SK-N-SH (cell line): ENCODE measurements around the gene KRT81. TPM values are rescaled to one million over a fixed set of nuclear protein-coding genes. Genes with fewer than 3 reads are reported as not detected.
A peak's percentile ranks its signal among the peaks of the same experiment; 100 is the strongest.
"Not testable (repeated sequence)": the region's sequence is repeated elsewhere in the genome, so short reads cannot be mapped to it uniquely, and the experiment has no call there.

ENCODE experiments used
- CTCF ChIA-PET: fragments of 300-600, 350-600 bp; formaldehyde crosslinking; extraction: SDS; loops from one replicate; lab custom pipeline; 2021; lab: Yijun Ruan, JAX
- POLR2A ChIA-PET: fragments of 350-600 bp; sonication (Branson Sonifier 250); formaldehyde crosslinking; extraction: SDS; loops from one replicate; lab custom pipeline; 2020; ENCODE audit warnings: antibody characterized with exemption, inconsistent platforms; lab: Yijun Ruan, JAX
- DNase-seq: peaks from one replicate; pipeline ENCODE4 v3.0.0; 2012
- H2AFZ ChIP-seq: fragments of 200-600 bp; sonication (generic); 2 replicates; pipeline ENCODE4 v1.8.1; 2016; ENCODE audit warnings: antibody characterized with exemption, mild to moderate bottlenecking, low read depth
- H3F3A ChIP-seq: fragments of 200-600 bp; sonication (generic); replicated peaks from 2 replicates; pipeline ENCODE3; 2016; ENCODE audit warnings: antibody characterized with exemption, mild to moderate bottlenecking; ENCODE audit not compliant: insufficient read depth
- H3K27ac ChIP-seq, 2 experiments: fragments of 200-500 bp in 1 of 2; fragments of 200-600 bp in 1 of 2; sonication (Bioruptor generic) in 1 of 2; sonication (generic), shearing (Covaris generic) in 1 of 2; 2 replicates each; pipeline versions ENCODE4 v1.5.1 to v1.6.1; 2014 to 2016; ENCODE audit warnings: low read depth in 2 of 2, inconsistent platforms in 1 of 2, low read length in 1 of 2, mild to moderate bottlenecking in 1 of 2, mixed read lengths in 1 of 2
- H3K27me3 ChIP-seq: fragments of 200-600 bp; sonication (generic), shearing (Covaris generic); 2 replicates; pipeline ENCODE4 v1.6.1; 2016; ENCODE audit warnings: mixed run types; ENCODE audit not compliant: insufficient read depth
- H3K36me3 ChIP-seq, 2 experiments: fragments of 200-500 bp in 1 of 2; fragments of 200-600 bp in 1 of 2; sonication (Bioruptor generic) in 1 of 2; sonication (generic) in 1 of 2; replicated peaks in 1 of 2; 2 replicates each; pipeline versions ENCODE3 to v1.5.1; 2014 to 2016; ENCODE audit warnings: low read length in 1 of 2, mild to moderate bottlenecking in 1 of 2; ENCODE audit not compliant: insufficient read depth in 2 of 2, control insufficient read depth in 1 of 2
- H3K4me1 ChIP-seq, 2 experiments: fragments of 200-500 bp in 1 of 2; fragments of 200-600 bp in 1 of 2; sonication (Bioruptor generic) in 1 of 2; sonication (generic), shearing (Covaris generic) in 1 of 2; 2 replicates each; pipeline versions ENCODE4 v1.5.1 to v1.6.1; 2014 to 2016; ENCODE audit warnings: low read depth in 1 of 2, low read length in 1 of 2, mixed run types in 1 of 2; ENCODE audit not compliant: insufficient read depth in 2 of 2, control insufficient read depth in 1 of 2
- H3K4me2 ChIP-seq: fragments of 200-600 bp; sonication (generic), shearing (Covaris generic); 2 replicates; pipeline ENCODE4 v1.6.1; 2017; ENCODE audit warnings: mixed run types
- H3K4me3 ChIP-seq, 2 experiments: fragments of 200-500 bp in 1 of 2; fragments of 200-600 bp in 1 of 2; sonication (Bioruptor generic) in 1 of 2; sonication (generic), shearing (Covaris generic) in 1 of 2; 2 replicates each; pipeline versions ENCODE4 v1.5.1 to v1.8.1; 2014 to 2016; ENCODE audit warnings: low read depth in 2 of 2, inconsistent platforms in 1 of 2, low read length in 1 of 2, mild to moderate bottlenecking in 1 of 2, mixed read lengths in 1 of 2, moderate library complexity in 1 of 2
- H3K79me2 ChIP-seq: fragments of 200-600 bp; sonication (generic); 2 replicates; pipeline ENCODE4 v1.8.1; 2017; ENCODE audit warnings: mild to moderate bottlenecking; ENCODE audit not compliant: insufficient read depth
- H3K9ac ChIP-seq: fragments of 200-600 bp; sonication (generic); 2 replicates; pipeline ENCODE4 v1.6.1; 2017; ENCODE audit warnings: mixed run types
- H3K9me2 ChIP-seq: fragments of 200-600 bp; sonication (generic); 2 replicates; pipeline ENCODE4 v1.6.1; 2017; ENCODE audit warnings: mixed run types
- H3K9me3 ChIP-seq: fragments of 200-600 bp; sonication (generic); 2 replicates; pipeline ENCODE4 v1.6.1; 2017; ENCODE audit warnings: mixed run types, mild to moderate bottlenecking, moderate library complexity
- H4K20me1 ChIP-seq: fragments of 200-600 bp; sonication (generic); 2 replicates; pipeline ENCODE4 v1.6.1; 2017; ENCODE audit warnings: mild to moderate bottlenecking, mixed run types; ENCODE audit not compliant: insufficient read depth
- EP300 ChIP-seq, 2 experiments: IDR thresholded peaks; 2 replicates each; pipeline versions ENCODE4 v1.4.0 to v1.6.1; 2012; ENCODE audit warnings: borderline replicate concordance in 1 of 2, low read depth in 1 of 2, low read length in 1 of 2
- EZH2phosphoT487 ChIP-seq: fragments of 200-600 bp; sonication (generic); IDR thresholded peaks from 2 replicates; pipeline ENCODE4 v1.6.1; 2017; ENCODE audit warnings: low read depth, mixed run types, mild to moderate bottlenecking, antibody characterized with exemption, moderate library complexity, borderline replicate concordance
- JUND ChIP-seq: IDR thresholded peaks from 2 replicates; pipeline ENCODE4 v1.4.0; 2012
- MAX ChIP-seq: IDR thresholded peaks from 2 replicates; pipeline ENCODE4 v1.4.0; 2012; ENCODE audit warnings: low read depth
- MXI1 ChIP-seq: IDR thresholded peaks from 2 replicates; pipeline ENCODE4 v1.6.1; 2012; ENCODE audit warnings: mild to moderate bottlenecking, low read depth, low read length, improper control_type of control experiment
- NFIC ChIP-seq: IDR thresholded peaks from 2 replicates; pipeline ENCODE4 v1.4.0; 2012; ENCODE audit warnings: borderline replicate concordance
- RAD21 ChIP-seq: IDR thresholded peaks from 2 replicates; pipeline ENCODE4 v1.6.1; 2012; ENCODE audit warnings: mild to moderate bottlenecking, low read length
- RCOR1 ChIP-seq: fragments of 150-350 bp; IDR thresholded peaks from 2 replicates; pipeline ENCODE4 v1.6.1; 2017; ENCODE audit warnings: antibody characterized with exemption, low read length
- TEAD4 ChIP-seq: IDR thresholded peaks from 2 replicates; pipeline ENCODE4 v1.4.0; 2012; ENCODE audit warnings: mild to moderate bottlenecking, borderline replicate concordance; ENCODE audit not compliant: insufficient read depth
- ZBTB33 ChIP-seq: IDR thresholded peaks from 2 replicates; pipeline ENCODE4 v1.4.0; 2012; ENCODE audit warnings: low read depth, borderline replicate concordance
- WGBS: methylation state at CpG from one replicate; pipeline ENCODE4 v1.1.6; 2017; ENCODE audit warnings: low lambda C conversion rate; 5-methylcytosine and 5-hydroxymethylcytosine counted together
- polyA plus RNA-seq, 3 experiments: library from polyadenylated mRNA; depleted of rRNA; stranded (reverse); fragments of >200 nt; gene quantifications; 2 replicates each; pipeline ENCODE4 v1.2.3, GENCODE V29; 2012
- TF ChIP-seq, protein P1 (sequence below): fragments of 200-600 bp; sonication (generic); IDR thresholded peaks from 2 replicates; pipeline ENCODE4 v1.6.1; 2017; ENCODE audit warnings: antibody characterized with exemption, mild to moderate bottlenecking, moderate library complexity
- TF ChIP-seq, protein P2 (sequence below): IDR thresholded peaks from 2 replicates; pipeline ENCODE4 v1.6.1; 2012; ENCODE audit warnings: mild to moderate bottlenecking, low read depth, low read length, moderate library complexity

Gene KRT81
- polyA plus RNA-seq, 1 of the 3 experiments (the other 2 are of a cell fraction), result 1.9 TPM

DNA sequence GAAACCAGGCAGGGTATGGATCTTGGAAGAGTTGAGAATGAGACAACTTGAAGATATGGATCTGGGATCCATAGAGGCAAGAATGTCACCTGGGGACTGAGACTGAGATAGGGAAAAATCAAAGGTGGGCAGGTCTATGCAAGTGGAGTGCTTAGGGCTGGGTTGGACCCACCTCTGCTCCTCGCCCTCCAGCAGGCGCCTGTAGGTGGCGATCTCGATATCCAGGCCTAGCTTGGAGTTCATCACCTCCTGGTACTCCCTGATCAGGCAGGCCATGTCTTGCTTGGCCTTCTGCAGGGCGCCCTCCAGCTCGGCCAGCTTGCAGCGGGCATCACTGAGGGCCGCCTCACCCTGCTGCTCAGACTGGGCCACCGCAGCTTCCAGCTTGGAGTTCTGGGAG, 24.4 kb upstream of the KRT81 start:
- H3K36me3 ChIP-seq, POLR2A ChIA-PET, H3K9me3 ChIP-seq, H3K27me3 ChIP-seq, H4K20me1 ChIP-seq, H3K4me2 ChIP-seq, H3F3A ChIP-seq, H3K27ac ChIP-seq, H2AFZ ChIP-seq, H3K9me2 ChIP-seq, DNase-seq, H3K4me3 ChIP-seq, H3K9ac ChIP-seq, H3K79me2 ChIP-seq, H3K4me1 ChIP-seq: not testable (repeated sequence)
- TF ChIP-seq, protein P1, sequence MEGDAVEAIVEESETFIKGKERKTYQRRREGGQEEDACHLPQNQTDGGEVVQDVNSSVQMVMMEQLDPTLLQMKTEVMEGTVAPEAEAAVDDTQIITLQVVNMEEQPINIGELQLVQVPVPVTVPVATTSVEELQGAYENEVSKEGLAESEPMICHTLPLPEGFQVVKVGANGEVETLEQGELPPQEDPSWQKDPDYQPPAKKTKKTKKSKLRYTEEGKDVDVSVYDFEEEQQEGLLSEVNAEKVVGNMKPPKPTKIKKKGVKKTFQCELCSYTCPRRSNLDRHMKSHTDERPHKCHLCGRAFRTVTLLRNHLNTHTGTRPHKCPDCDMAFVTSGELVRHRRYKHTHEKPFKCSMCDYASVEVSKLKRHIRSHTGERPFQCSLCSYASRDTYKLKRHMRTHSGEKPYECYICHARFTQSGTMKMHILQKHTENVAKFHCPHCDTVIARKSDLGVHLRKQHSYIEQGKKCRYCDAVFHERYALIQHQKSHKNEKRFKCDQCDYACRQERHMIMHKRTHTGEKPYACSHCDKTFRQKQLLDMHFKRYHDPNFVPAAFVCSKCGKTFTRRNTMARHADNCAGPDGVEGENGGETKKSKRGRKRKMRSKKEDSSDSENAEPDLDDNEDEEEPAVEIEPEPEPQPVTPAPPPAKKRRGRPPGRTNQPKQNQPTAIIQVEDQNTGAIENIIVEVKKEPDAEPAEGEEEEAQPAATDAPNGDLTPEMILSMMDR, result peak; percentile 38; the same call in 1 of the 2 replicates
- CTCF ChIA-PET, result interaction anchor here (1.0 to 13.3 kb wide), 6 partner anchors 8 to 665 kb away, joined by 3 to 218 read pairs (median 4); partner anchors contain the start of gene KRT83
- 72% methylated on average over 9 of the region's 9 CpGs for WGBS

DNA sequence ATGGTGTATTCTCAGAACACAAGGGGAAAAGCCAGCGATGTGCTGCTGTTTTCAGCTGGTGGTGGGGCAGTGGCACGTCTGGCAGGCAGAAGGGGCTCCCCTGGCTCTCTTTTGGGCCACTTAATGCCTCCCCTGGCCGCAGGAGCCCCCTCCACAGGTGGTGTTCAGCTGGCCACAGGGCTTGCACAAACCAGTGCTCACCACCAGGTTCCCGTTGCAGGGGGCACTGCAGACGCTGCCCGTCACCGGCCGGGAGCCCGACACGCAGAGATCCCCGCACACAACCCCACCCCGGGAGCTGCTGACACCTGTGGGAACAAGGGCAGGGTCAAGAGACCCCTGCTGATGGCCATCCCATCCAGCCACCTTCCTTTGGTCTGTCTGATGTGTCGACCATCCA, 23.2 kb upstream of the KRT81 start:
- H3K4me3 ChIP-seq, result no peak overlapping the region
- ChIA-PET CTCF (interaction anchor here (0.9 to 13.3 kb wide), 4 partner anchors 9 to 666 kb away, joined by 3 to 218 read pairs (median 4); partner anchors contain the start of gene KRT83), POLR2A (no interaction called here)
- no peak overlapping the region for H2AFZ ChIP-seq
- H3K36me3 ChIP-seq, result no peaks in the 10 kb centered on the region
- H3K79me2 ChIP-seq, result no peaks in the 10 kb centered on the region
- no peaks in the 10 kb centered on the region for H3K9me3 ChIP-seq
- no peaks in the 10 kb centered on the region for H3K9me2 ChIP-seq
- no peaks in the 10 kb centered on the region for H3F3A ChIP-seq
- H3K9ac ChIP-seq, result no peak overlapping the region
- WGBS, result 42% methylated on average over 4 of the region's 13 CpGs
- no peak for DNase-seq
- H3K4me1 ChIP-seq, result no peaks in the 10 kb centered on the region
- no peak for TF ChIP-seq NFIC
- no peak for TF ChIP-seq JUND
- no peak for TF ChIP-seq EP300 (IDR thresholded peaks at IDR 0.05; ENCODE audit: borderline replicate concordance in 1 of 2, low read depth in 1 of 2, low read length in 1 of 2)
- no peak for TF ChIP-seq ZBTB33
- TF ChIP-seq MXI1, result no peak
- TF ChIP-seq, protein P2, sequence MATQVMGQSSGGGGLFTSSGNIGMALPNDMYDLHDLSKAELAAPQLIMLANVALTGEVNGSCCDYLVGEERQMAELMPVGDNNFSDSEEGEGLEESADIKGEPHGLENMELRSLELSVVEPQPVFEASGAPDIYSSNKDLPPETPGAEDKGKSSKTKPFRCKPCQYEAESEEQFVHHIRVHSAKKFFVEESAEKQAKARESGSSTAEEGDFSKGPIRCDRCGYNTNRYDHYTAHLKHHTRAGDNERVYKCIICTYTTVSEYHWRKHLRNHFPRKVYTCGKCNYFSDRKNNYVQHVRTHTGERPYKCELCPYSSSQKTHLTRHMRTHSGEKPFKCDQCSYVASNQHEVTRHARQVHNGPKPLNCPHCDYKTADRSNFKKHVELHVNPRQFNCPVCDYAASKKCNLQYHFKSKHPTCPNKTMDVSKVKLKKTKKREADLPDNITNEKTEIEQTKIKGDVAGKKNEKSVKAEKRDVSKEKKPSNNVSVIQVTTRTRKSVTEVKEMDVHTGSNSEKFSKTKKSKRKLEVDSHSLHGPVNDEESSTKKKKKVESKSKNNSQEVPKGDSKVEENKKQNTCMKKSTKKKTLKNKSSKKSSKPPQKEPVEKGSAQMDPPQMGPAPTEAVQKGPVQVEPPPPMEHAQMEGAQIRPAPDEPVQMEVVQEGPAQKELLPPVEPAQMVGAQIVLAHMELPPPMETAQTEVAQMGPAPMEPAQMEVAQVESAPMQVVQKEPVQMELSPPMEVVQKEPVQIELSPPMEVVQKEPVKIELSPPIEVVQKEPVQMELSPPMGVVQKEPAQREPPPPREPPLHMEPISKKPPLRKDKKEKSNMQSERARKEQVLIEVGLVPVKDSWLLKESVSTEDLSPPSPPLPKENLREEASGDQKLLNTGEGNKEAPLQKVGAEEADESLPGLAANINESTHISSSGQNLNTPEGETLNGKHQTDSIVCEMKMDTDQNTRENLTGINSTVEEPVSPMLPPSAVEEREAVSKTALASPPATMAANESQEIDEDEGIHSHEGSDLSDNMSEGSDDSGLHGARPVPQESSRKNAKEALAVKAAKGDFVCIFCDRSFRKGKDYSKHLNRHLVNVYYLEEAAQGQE, result no peak
- TF ChIP-seq RAD21, result no peak
- TF ChIP-seq TEAD4, result no peak
- TF ChIP-seq RCOR1, result no peak
- TF ChIP-seq EZH2phosphoT487, result no peak
- no peak for TF ChIP-seq MAX
- TF ChIP-seq, all 33 proteins: peak for 0
- Histone ChIP-seq H3K27ac (no peak overlapping the region), H4K20me1 (no peaks in the 10 kb centered on the region), H3K27me3 (no peaks in the 10 kb centered on the region; the same call in 1 of the 2 replicates), H3K4me2 (no peak overlapping the region)
